GM21576 (cell line): Measurements from ENCODE around the gene EPPIN.
"Not testable (repeated sequence)": the region's sequence is repeated elsewhere in the genome, so short reads cannot be mapped to it uniquely, and the experiment has no call there.

Experiments
- ATAC-seq: cut with Tn5 transposase; IDR thresholded peaks from one replicate; pipeline ENCODE4 v1.9.1; 2021; ENCODE audit warnings: mild to moderate bottlenecking, moderate library complexity; ENCODE audit not compliant: unreplicated experiment

The EPPIN gene

DNA sequence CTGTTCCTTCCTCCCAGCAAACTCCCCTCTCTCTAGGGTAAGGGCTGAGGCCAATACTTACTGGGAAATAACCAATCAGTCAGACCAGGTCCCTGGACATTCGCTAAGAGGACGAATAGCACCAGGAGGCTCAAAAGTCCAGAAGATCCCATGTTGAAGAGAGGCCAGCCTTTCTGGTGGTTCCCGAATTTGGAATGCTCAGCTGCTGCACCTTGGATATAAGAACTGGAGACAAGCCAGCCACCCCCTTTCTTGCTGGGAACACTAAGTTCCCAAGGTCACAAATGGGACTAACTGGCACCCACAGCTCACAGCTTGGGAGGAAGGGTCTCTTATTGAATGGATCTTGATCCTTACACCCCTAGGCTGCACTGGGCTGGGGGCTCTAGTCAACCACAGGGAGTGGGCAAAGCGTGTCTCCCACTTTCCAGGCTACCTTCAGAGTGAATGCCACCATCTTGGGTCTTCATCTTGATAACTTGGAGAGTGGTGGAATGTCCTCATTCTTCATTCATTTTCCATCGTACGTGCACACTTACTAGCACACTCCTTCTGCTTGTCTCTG lies at the start of gene EPPIN:
TSS of gene EPPIN (minus strand) at position 196 of the 565 bp plus-strand sequence. CDS start at position 152, 44 bp downstream.
- ATAC-seq, result no peak

GRCh38 chr20:45595235-45595634 lies 48.0 kb upstream of the EPPIN start:
- no peak for ATAC-seq

- no peak for ATAC-seq
Observed at GRCh38 chr20:45593498-45593897, 46.3 kb upstream of the EPPIN start.

- ATAC-seq, result peak; percentile 49
Observed at GRCh38 chr20:45592574-45593189, 45.5 kb upstream of the EPPIN start.

DNA sequence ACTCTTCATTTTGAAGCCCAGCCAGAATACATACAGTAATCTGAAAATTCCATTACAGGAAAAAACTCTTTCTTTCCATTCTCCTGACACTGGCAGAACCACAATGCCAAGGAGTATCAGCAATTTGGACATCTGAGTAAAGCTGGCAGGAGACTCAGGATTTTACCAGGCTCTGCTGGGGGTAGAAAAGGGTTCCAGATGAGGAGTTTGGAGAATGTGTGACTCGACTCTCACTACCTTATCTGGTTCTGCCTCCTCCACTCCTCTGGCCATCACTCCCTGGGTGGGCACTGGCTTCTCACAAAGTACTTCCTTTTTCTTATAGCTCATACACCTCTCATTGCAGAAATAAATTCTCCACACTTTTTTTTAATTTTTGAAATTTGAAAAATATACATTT lies 42.5 kb upstream of the EPPIN start:
- no peak for ATAC-seq

GRCh38 chr20:45588800-45589199 lies 41.6 kb upstream of the EPPIN start:
- no peak for ATAC-seq

DNA sequence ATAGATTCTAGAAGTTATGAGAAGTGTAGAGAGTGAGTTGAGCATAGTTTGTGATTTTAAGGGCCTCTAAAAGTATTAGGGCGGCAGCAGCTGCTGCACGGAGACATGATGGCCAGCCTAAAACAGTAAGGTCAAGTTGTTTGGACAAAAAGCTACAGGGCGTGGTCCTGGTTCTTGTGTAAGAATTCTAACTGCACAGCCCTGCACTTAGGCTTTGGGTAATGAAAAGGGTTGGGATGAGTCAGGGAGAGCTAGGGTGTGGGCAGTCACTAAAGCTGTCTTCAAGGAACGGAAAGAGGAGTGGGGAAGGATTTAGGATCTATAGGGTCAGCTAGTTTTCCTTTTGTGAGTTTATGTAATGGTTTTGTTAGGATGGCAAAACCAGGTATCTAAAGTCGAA lies 38.8 kb upstream of the EPPIN start:
- ATAC-seq, result not testable (repeated sequence)

DNA sequence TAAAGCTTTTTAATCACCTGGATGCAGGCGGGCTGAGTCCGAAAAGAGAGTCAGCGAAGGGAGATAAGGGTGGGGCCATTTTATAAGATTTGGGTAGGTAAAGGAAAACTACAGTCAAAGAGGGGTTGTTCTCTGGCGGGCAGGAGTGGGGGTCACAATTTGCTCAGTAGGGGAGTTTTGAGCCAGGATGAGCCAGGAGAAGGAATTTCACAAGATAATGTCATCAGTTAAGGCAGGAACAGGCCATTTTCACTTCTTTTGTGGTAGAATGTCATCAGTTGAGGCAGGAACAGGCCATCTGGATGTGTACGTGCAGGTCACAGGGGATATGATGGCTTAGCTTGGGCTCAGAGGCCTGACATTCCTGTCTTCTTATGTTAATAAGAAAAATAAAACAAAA lies 37.1 kb upstream of the EPPIN start:
- ATAC-seq, result not testable (repeated sequence)

GRCh38 chr20:45583502-45583901 lies 36.3 kb upstream of the EPPIN start:
- ATAC-seq, result no peak

- ATAC-seq, result no peak
Observed at GRCh38 chr20:45581702-45582101, 34.5 kb upstream of the EPPIN start.

- ATAC-seq, result no peak
Observed at GRCh38 chr20:45579184-45579583, 32.0 kb upstream of the EPPIN start, which contains the start of gene WFDC8. Gene WFDC8 (minus strand): TSS chr20:45579284. CDS start chr20:45579247, 37 bp downstream.

DNA sequence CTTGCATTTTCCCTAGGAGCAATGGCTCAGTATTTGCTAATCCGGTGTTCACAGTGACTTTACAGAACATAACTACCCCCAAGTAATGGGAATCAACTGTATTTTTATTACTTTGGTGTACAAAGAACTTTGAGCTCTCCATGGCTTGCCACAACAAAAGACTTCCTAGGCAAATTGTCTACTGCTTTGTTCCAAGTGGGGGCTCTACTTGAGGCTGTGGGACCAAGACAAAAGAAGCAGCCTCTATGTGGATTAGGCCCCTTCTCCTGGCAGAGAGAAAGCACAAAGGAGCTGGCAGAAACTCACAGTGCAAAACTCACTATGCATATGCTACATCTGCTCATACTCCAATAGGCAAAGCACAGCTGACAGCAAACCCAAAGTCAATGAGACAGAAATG lies 31.0 kb upstream of the EPPIN start:
- no peak for ATAC-seq

DNA sequence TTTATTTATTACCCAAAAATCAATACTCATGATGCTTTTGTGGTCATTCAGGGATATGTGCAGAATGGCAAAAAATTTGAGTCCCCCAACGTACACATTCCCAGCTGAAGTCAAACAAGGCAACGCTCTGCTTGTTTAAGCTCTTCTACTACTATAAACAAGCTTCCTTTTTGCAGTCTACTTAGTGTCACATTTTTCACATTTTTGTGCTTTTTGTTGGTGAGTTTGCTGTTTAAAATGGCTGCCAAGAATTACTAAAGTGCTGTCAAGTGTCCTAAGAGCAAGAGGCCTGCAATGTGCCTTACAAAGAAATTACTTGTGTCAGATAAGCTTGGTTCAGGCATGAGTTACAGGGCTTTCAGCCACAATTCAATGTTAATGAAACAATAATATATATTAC lies 29.8 kb upstream of the EPPIN start:
- ATAC-seq, result no peak

DNA sequence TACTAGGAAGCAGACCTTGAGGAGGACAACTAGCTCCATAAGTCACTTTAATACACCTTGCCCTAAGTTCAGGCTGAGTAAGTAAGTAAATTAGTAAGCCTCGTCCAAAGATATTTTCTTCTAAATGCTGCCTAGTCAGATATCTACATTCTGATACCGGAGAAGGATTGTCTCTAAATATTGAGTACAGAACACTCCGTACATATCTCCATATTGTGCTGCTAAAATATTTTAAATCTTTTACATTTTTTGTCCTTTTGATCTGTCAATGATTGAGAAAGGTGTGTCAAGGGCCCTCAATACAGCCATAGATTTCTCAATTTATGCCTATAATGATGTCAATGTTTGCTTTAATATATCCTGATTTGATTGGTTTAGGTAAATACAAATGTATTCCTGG lies 28.7 kb upstream of the EPPIN start:
- no peak for ATAC-seq

DNA sequence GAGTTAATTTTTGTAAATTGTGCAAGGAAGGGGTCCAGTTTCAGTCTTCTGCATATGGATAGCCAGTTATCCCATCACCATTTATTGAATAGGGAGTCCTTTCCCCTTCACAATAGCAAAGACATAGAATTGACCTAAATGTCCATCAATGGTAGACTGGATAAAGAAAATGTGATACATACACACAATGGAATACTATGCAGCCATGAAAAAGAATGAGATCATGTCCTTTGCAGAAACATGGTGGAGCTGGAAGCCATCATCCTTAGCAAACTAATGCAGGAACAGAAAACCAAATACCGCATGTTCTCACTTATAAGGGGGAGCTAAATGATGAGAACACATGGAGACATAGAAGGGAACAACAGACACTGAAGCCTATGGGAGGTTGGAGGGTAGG lies 22.4 kb upstream of the EPPIN start:
- ATAC-seq, result not testable (repeated sequence)

DNA sequence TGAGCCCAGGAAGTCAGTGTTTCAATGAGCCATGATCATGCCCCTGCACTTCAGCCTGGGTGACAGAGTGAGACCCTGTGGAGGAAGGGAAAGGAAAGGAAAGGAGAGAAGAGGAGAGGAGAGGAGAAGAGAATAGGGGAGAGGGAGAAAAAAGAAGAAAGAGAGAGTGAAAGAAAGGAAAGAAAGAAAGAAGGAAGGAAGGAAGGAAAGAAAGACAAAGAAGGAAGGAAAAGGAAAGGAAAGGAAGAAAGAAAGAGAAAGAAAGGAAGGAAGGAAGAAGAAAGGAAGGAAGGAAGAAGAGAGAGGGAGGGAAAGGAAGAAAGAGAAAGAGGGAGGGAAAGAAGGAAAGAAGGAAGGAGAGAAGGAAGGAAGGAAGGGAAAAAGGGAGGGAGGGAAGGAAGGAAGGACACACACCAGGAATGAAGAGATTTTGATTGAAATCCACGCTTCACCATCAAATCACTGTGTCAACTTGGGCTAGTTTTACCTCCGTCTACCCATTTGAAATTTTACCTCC lies 17.6 kb upstream of the EPPIN start:
- no peak for ATAC-seq

GRCh38 chr20:45555198-45555597 lies 8.0 kb upstream of the EPPIN start:
- no peak for ATAC-seq

GRCh38 chr20:45552456-45552855 lies 5.3 kb upstream of the EPPIN start:
- ATAC-seq, result no peak

DNA sequence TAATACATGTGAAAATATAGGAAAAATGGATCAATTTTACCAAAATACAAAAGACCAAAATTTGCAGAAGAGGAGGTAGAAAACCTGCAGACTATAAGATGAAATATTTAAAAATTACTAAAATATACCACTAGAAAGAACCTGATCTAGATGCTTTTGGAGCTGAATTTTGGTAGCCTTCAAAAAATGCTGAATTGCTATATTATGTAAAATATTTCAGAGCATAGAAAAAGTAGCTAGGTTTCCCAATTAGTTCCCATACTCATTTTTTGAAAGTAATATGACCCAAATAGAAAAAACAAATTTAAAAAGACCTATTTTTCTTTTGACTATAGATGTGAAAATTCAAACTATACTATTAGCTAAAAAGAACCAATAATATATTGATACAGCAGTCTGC lies 3.6 kb upstream of the EPPIN start:
- ATAC-seq, result no peak

DNA sequence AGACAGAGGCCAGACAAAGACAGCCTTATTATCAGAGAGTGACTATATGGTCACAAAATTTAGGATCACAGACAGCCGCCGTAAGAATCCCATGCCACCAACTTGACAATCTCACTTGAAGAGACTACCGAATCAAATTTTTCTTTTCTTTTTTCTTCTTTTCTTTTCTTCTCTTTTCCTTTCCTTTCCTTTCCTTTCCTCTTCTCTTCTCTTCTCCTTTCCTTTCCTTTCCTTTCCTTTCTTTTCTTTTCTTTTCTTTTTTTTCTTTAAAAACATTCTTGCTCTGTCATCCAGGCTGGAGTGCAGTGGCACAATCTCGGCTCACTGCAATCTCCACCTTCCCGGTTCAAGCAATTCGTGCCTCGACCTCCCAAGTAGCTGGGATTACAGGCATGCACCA lies 1.2 kb upstream of the EPPIN start:
- no peak for ATAC-seq

- no peak for ATAC-seq
Observed at GRCh38 chr20:45545754-45546453, 1.3 kb downstream of the EPPIN start.

DNA sequence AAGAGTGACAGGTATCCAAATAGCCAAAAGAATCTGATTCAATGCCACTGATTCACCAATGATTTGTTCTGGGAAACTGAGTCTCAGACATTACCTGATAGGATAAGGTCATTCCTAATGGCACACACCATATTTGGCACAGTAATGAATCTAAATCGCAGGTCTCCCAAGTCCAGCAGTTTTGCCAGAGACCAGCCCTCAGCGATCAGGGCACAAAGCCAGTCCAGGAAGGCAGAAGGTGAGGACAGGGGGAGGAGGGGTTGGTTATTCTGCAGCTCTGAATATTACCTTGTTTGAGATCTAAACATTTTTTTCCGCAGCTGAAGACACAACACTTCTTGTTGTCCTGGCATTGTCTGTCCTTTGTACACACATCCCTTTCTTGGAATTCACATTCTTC lies 1.9 kb downstream of the EPPIN start:
- ATAC-seq, result no peak
